Endothelial cell of umbilical vein (primary cell): ENCODE measurements around the gene RASD1. TPM values are rescaled to one million over a fixed set of nuclear protein-coding genes. Genes with fewer than 3 reads are reported as not detected.

Experiments
- BruUV-seq: library from RNA; stranded (reverse); fragments of 400-500 nt; replicated peaks from 2 replicates; lab custom pipeline; 2021; lab: Mats Ljungman, UMichigan
- CTCF ChIA-PET: fragments of 300-600, 350-600 bp; sonication (Branson Sonifier 250); formaldehyde crosslinking; loops from one replicate; lab custom pipeline; 2021; ENCODE audit warnings: antibody characterized with exemption, inconsistent platforms; lab: Charles Lee
- POLR2A ChIA-PET: fragments of 300-600, 350-600 bp; sonication (Branson Sonifier 250); formaldehyde crosslinking; loops from one replicate; lab custom pipeline; 2021; ENCODE audit warnings: antibody characterized with exemption, inconsistent platforms; lab: Charles Lee
- DNase-seq: peaks from one replicate; pipeline ENCODE4 v3.0.0-alpha.2; 2011; ENCODE audit warnings: low read depth, low spot score
- FAIRE-seq: peaks from 2 replicates; lab custom pipeline; 2011; peaks lifted over from hg19 to GRCh38; lab: Jason Lieb, UNC
- H2AFZ ChIP-seq: 2 replicates; pipeline ENCODE4 v1.6.0; 2012; ENCODE audit warnings: low read depth, low read length, control low read depth, inconsistent platforms
- H3K27ac ChIP-seq: 2 replicates; pipeline ENCODE4 v1.5.1; 2011; ENCODE audit warnings: low read depth, mild to moderate bottlenecking, control low read depth, low read length, moderate library complexity; ENCODE audit not compliant: insufficient read depth
- H3K27me3 ChIP-seq, 2 experiments: 2 replicates each; pipeline versions ENCODE4 v1.6.0 to v1.6.1; 2011; ENCODE audit warnings: low read length in 2 of 2, mixed read lengths in 1 of 2; ENCODE audit not compliant: control insufficient read depth in 2 of 2, insufficient read depth in 2 of 2
- H3K36me3 ChIP-seq, 2 experiments: 2 replicates in 1 of 2; 3 replicates in 1 of 2; pipeline ENCODE4 v1.5.1; 2011; ENCODE audit warnings: low read length in 2 of 2, mild to moderate bottlenecking in 1 of 2, moderate library complexity in 1 of 2; ENCODE audit not compliant: control insufficient read depth in 2 of 2, insufficient read depth in 2 of 2; ENCODE audit errors: extremely low read depth in 1 of 2
- H3K4me1 ChIP-seq: 3 replicates; pipeline ENCODE4 v1.5.1; 2011; ENCODE audit warnings: mild to moderate bottlenecking, low read length; ENCODE audit not compliant: control insufficient read depth, insufficient read depth; ENCODE audit errors: extremely low read depth
- H3K4me2 ChIP-seq: 2 replicates; pipeline ENCODE4 v1.6.1; 2011; ENCODE audit warnings: low read length, control low read depth, mixed read lengths; ENCODE audit not compliant: insufficient read depth
- H3K4me3 ChIP-seq, 3 experiments: fragments of 200-600 bp in 1 of 3; sonication (generic), shearing (Covaris generic) in 1 of 3; replicated peaks in 1 of 3; 2 replicates each; pipeline ENCODE4 v1.5.1; 2011 to 2016; ENCODE audit warnings: control low read depth in 3 of 3, low read length in 3 of 3, mild to moderate bottlenecking in 2 of 3, inconsistent platforms in 1 of 3, low read depth in 1 of 3, moderate library complexity in 1 of 3; ENCODE audit not compliant: insufficient read depth in 1 of 3
- H3K79me2 ChIP-seq: 2 replicates; pipeline ENCODE4 v1.6.0; 2012; ENCODE audit warnings: low read length, inconsistent platforms; ENCODE audit not compliant: control insufficient read depth, insufficient read depth
- H3K9ac ChIP-seq: replicated peaks from 2 replicates; pipeline ENCODE3; 2011; ENCODE audit warnings: low read length, control low read depth; ENCODE audit not compliant: insufficient read depth; ENCODE audit errors: extremely low read depth
- H3K9me1 ChIP-seq: replicated peaks from 3 replicates; pipeline ENCODE4 v1.6.0; 2011; ENCODE audit warnings: mild to moderate bottlenecking, low read length; ENCODE audit not compliant: control insufficient read depth, insufficient read depth; ENCODE audit errors: extremely low read depth
- H3K9me3 ChIP-seq: replicated peaks from 2 replicates; pipeline ENCODE4 v1.5.1; 2012; ENCODE audit warnings: low read length, inconsistent platforms; ENCODE audit not compliant: control insufficient read depth, insufficient read depth
- H4K20me1 ChIP-seq: replicated peaks from 2 replicates; pipeline ENCODE3; 2011; ENCODE audit warnings: mild to moderate bottlenecking, low read length; ENCODE audit not compliant: control insufficient read depth, insufficient read depth; ENCODE audit errors: extremely low read depth
- CTCF ChIP-seq, 2 donors: IDR thresholded peaks; 1 replicate in 1 of 2; 2 replicates in 1 of 2; pipeline ENCODE4 v1.5.1; 2011; ENCODE audit warnings: low read length in 2 of 2, mild to moderate bottlenecking in 2 of 2, moderate library complexity in 2 of 2, control low read depth in 1 of 2, inconsistent platforms in 1 of 2, low read depth in 1 of 2; ENCODE audit not compliant: insufficient read depth in 1 of 2; ENCODE audit errors: extremely low read depth in 1 of 2
- EZH2 ChIP-seq: IDR thresholded peaks from 2 replicates; pipeline ENCODE4 v1.6.1; 2012; ENCODE audit warnings: borderline replicate concordance, low read depth, mild to moderate bottlenecking, moderate library complexity, low read length, inconsistent platforms; ENCODE audit not compliant: severe bottlenecking
- FOS ChIP-seq: IDR thresholded peaks from 2 replicates; pipeline ENCODE4 v1.6.1; 2011; ENCODE audit warnings: mild to moderate bottlenecking, low read length, moderate library complexity, borderline replicate concordance; ENCODE audit not compliant: insufficient read depth
- GATA2 ChIP-seq: IDR thresholded peaks from 2 replicates; pipeline ENCODE4 v1.7.0; 2011; ENCODE audit warnings: low read depth, mild to moderate bottlenecking, moderate library complexity, mixed read lengths, low read length; ENCODE audit not compliant: insufficient read length, insufficient read depth
- JUN ChIP-seq: IDR thresholded peaks from 2 replicates; pipeline ENCODE4 v1.6.1; 2011; ENCODE audit warnings: borderline replicate concordance, low read depth; ENCODE audit not compliant: insufficient read length, insufficient read depth
- MAX ChIP-seq: IDR thresholded peaks from 2 replicates; pipeline ENCODE4 v1.6.1; 2011; ENCODE audit not compliant: insufficient read depth, insufficient read length
- MYC ChIP-seq: IDR thresholded peaks from one replicate; pipeline ENCODE4 v1.6.1; 2011; ENCODE audit warnings: mild to moderate bottlenecking, low read depth, low read length
- POLR2A ChIP-seq: IDR thresholded peaks from 2 replicates; pipeline ENCODE4 v1.6.1; 2012; ENCODE audit warnings: low read depth, mild to moderate bottlenecking, control low read depth, low read length
- POLR2AphosphoS5 ChIP-seq: IDR thresholded peaks from 2 replicates; pipeline ENCODE4 v1.6.1; 2012; ENCODE audit warnings: low read depth, mild to moderate bottlenecking, control low read depth, low read length, moderate library complexity; ENCODE audit not compliant: insufficient read depth
- dilution Hi-C: fragments of 300-500 bp; cut with MboI; formaldehyde crosslinking; loops from one replicate; pipeline ENCODE4 v1.15.0; 2019; ENCODE audit warnings: low sequenced_read_pairs; ENCODE audit not compliant: extremely low pct_ligation_motif_present
- intact Hi-C: fragments of 100-400 bp; cut with micrococcal nuclease; formaldehyde crosslinking; loops from one replicate; pipeline ENCODE4 v1.10.0; 2022
- polyA plus RNA-seq, 4 experiments: library from polyadenylated mRNA; depleted of rRNA in 3 of 4; stranded (reverse) in 3 of 4; unstranded in 1 of 4; fragments of >200 nt; gene quantifications; 2 replicates each; pipeline versions ENCODE4 v1.2.1 to v1.2.3, GENCODE V29; 2011 to 2012; ENCODE audit warnings: missing spikeins in 1 of 4
- total RNA-seq: library from RNA; stranded (reverse); gene quantifications from 2 replicates; pipeline ENCODE4 v1.2.3, GENCODE V29; 2021

RASD1 gene
- total and polyA plus RNA-seq, 2 donors (not counting 3 experiments of a cell fraction or from before 2014, with no cell fraction given): 4.2 to 15.7 TPM

- H3K27ac ChIP-seq: no peak overlapping the region
- H3K79me2 ChIP-seq: no peaks in the 10 kb centered on the region
- H3K36me3 ChIP-seq: no peaks in the 10 kb centered on the region
- no peaks in the 10 kb centered on the region for H3K9me3 ChIP-seq
- ChIA-PET CTCF (interaction anchor here (1.4 to 1.9 kb wide), 2 partner anchors 35 to 36 kb away, joined by 3 to 4 read pairs; no protein-coding TSS in a partner anchor), POLR2A (no interaction called here)
- H3K27me3 ChIP-seq: no peaks in the 10 kb centered on the region
- BruUV-seq: no TSS peak
- DNase-seq (no peak), FAIRE-seq (no peak)
- dilution Hi-C loops: no loop called here
- H3K4me2 ChIP-seq: no peak overlapping the region
- H3K9ac ChIP-seq: no peak overlapping the region
- no peak overlapping the region for H2AFZ ChIP-seq
- H3K4me3 ChIP-seq: no peak overlapping the region
- H3K9me1 ChIP-seq: no peaks in the 10 kb centered on the region
- no peak for TF ChIP-seq JUN
- TF ChIP-seq EZH2: no peak
- no peak for TF ChIP-seq MYC
- TF ChIP-seq POLR2A: no peak
- TF ChIP-seq GATA2: no peak
- no peak for TF ChIP-seq FOS
- TF ChIP-seq MAX: no peak
- TF ChIP-seq CTCF (IDR thresholded peaks at IDR 0.05; ENCODE audit: extremely low read depth in 1 of 2, insufficient read depth in 1 of 2, low read depth in 1 of 2, low read length in 2 of 2): no peak
- TF ChIP-seq POLR2AphosphoS5: no peak
- intact Hi-C loops: no loop called here
- H4K20me1 ChIP-seq: no peaks in the 10 kb centered on the region
- no peaks in the 10 kb centered on the region for H3K4me1 ChIP-seq
Measured at GRCh38 chr17:17531156-17531555, 35.0 kb upstream of the RASD1 start.
